K562 (cell line): Measurements from ENCODE around the gene HLA-DOA. TPM values are rescaled to one million over a fixed set of nuclear protein-coding genes. Genes with fewer than 3 reads are reported as not detected.

Experiments
- CREM ChIP-seq: IDR thresholded peaks from 2 replicates; pipeline ENCODE4 v1.6.1; 2014; ENCODE audit warnings: antibody characterized with exemption, low read depth
- EP300 ChIP-seq: IDR thresholded peaks from 2 replicates; pipeline ENCODE4 v1.6.1; 2012; ENCODE audit warnings: low read length, improper control_type of control experiment
- ESRRA ChIP-seq: fragments of 450-650 bp; IDR thresholded peaks from 2 replicates; pipeline ENCODE4 v1.6.1; 2014; ENCODE audit warnings: low read depth, mild to moderate bottlenecking, moderate library complexity, borderline replicate concordance
- ETS2 ChIP-seq: IDR thresholded peaks from 2 replicates; pipeline ENCODE4 v1.6.1; 2016; ENCODE audit warnings: borderline replicate concordance, missing genetic modification characterization, mild to moderate bottlenecking, moderate library complexity, missing compliant biosample characterization; ENCODE audit not compliant: poor library complexity, severe bottlenecking
- FOXJ2 ChIP-seq: fragments of 200-800 bp; sonication (Bioruptor generic); IDR thresholded peaks from 2 replicates; pipeline ENCODE4 v1.6.1; 2016; ENCODE audit warnings: missing genetic modification characterization, missing compliant biosample characterization
- HDAC8 ChIP-seq: fragments of 450-650 bp; IDR thresholded peaks from 2 replicates; pipeline ENCODE4 v1.6.1; 2016; ENCODE audit warnings: mild to moderate bottlenecking, missing genetic modification characterization, moderate library complexity, missing compliant biosample characterization
- JUN ChIP-seq, 2 experiments: sonication (generic) in 1 of 2; formaldehyde crosslinking in 1 of 2; IDR thresholded peaks; 2 replicates each; pipeline versions ENCODE4 v1.6.1 to v1.8.0; 2012 to 2022; ENCODE audit warnings: borderline replicate concordance in 2 of 2, mild to moderate bottlenecking in 2 of 2, improper control_type of control experiment in 1 of 2, low read depth in 1 of 2, low read length in 1 of 2, missing genetic modification reagents in 1 of 2
- ZNF717 ChIP-seq: fragments of 250-450 bp; sonication (Bioruptor Pico); IDR thresholded peaks from 2 replicates; pipeline ENCODE4 v1.5.0; 2021
- polyA plus RNA-seq, 8 experiments: library from polyadenylated mRNA; depleted of rRNA in 4 of 8; stranded (reverse) in 5 of 8; unstranded in 3 of 8; fragments of >200 nt; fragmentation: Nextera tagmentation in 2 of 8; fragmentation: Illumina TruSeq in 1 of 8; extraction: Ambion mirVana in 2 of 8; extraction: Trizol in 1 of 8; gene quantifications; 2 replicates each; pipeline versions ENCODE4 v1.2.1 to v1.2.3, GENCODE V29; 2011 to 2014; ENCODE audit warnings: inconsistent platforms in 1 of 8, missing spikeins in 1 of 8
- total RNA-seq, 7 experiments: library from RNA; depleted of rRNA in 6 of 7; stranded (reverse); fragments of >200 nt in 6 of 7; fragmentation: Illumina TruSeq in 2 of 7; extraction: Trizol in 2 of 7; gene quantifications; 2 replicates each; pipeline versions ENCODE4 v1.2.1 to v1.2.3, GENCODE V29; 2011 to 2021; ENCODE audit warnings: low replicate concordance in 1 of 7
- TF ChIP-seq, protein P1 (sequence below), 2 experiments: fragments of 450-650 bp; IDR thresholded peaks; 2 replicates each; pipeline ENCODE4 v1.6.1; 2018; ENCODE audit warnings: mild to moderate bottlenecking in 2 of 2, low read depth in 1 of 2; ENCODE audit not compliant: partially characterized antibody in 2 of 2
- TF ChIP-seq, protein P2 (sequence below): sonication (generic); formaldehyde crosslinking; IDR thresholded peaks from 2 replicates; pipeline ENCODE4 v1.8.1; 2023; ENCODE audit warnings: mild to moderate bottlenecking, missing genetic modification reagents, moderate library complexity
- TF ChIP-seq, protein P3 (sequence below), 2 experiments: fragments of 450-650 bp in 1 of 2; sonication (generic) in 1 of 2; formaldehyde crosslinking in 1 of 2; IDR thresholded peaks; 2 replicates each; pipeline versions ENCODE4 v1.7.1 to v1.9.0; 2016 to 2022; ENCODE audit warnings: inconsistent platforms in 1 of 2, mild to moderate bottlenecking in 1 of 2, missing genetic modification reagents in 1 of 2

HLA-DOA gene
- total and polyA plus RNA-seq, 9 of the 15 experiments (the other 6 are each of a cell fraction or from before 2014, with no cell fraction given): 0.07 TPM; not detected in 8

DNA sequence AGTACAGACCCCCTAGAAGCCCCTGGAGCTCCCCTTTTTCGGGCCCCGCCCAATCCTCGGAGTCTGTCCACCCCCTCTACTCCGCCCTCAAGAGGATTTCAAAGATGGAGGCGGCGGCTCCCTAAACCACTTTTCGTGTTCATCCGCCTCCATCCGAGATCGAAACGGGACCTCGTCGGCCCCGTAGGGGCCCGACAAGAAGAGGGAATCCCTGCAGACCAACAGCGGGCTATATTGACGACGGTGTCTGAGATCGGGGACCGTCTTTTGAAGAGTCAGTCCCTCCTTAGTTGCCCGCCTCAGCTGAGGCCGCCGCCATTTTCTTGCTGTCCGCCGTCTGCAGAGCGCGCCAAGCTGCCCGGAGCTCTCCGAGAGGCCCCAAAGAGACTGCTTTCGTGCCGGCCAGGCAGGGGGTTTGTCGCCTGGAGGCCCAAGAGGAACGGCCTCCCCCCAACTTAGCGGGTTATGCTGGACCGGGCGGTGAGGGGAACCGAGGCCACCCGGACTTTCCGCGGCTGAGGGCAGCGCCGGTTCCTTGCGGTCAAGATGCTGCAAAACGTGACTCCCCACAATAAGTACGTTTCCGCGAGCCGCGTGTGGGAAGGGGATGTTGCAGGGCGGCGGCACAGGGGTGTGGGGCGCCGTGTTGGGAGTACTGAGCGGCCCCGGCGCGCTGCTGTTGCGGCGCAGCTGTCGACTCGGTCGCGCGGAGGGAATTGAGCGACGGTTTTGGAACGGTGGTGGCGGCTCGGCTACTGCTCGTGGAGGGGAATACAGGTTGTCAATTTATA is 36.8 kb downstream of the HLA-DOA start (continued):
- TF ChIP-seq, protein P1, sequence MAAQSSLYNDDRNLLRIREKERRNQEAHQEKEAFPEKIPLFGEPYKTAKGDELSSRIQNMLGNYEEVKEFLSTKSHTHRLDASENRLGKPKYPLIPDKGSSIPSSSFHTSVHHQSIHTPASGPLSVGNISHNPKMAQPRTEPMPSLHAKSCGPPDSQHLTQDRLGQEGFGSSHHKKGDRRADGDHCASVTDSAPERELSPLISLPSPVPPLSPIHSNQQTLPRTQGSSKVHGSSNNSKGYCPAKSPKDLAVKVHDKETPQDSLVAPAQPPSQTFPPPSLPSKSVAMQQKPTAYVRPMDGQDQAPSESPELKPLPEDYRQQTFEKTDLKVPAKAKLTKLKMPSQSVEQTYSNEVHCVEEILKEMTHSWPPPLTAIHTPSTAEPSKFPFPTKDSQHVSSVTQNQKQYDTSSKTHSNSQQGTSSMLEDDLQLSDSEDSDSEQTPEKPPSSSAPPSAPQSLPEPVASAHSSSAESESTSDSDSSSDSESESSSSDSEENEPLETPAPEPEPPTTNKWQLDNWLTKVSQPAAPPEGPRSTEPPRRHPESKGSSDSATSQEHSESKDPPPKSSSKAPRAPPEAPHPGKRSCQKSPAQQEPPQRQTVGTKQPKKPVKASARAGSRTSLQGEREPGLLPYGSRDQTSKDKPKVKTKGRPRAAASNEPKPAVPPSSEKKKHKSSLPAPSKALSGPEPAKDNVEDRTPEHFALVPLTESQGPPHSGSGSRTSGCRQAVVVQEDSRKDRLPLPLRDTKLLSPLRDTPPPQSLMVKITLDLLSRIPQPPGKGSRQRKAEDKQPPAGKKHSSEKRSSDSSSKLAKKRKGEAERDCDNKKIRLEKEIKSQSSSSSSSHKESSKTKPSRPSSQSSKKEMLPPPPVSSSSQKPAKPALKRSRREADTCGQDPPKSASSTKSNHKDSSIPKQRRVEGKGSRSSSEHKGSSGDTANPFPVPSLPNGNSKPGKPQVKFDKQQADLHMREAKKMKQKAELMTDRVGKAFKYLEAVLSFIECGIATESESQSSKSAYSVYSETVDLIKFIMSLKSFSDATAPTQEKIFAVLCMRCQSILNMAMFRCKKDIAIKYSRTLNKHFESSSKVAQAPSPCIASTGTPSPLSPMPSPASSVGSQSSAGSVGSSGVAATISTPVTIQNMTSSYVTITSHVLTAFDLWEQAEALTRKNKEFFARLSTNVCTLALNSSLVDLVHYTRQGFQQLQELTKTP (IDR thresholded peaks at IDR 0.05; ENCODE audit: low read depth in 1 of 2, partially characterized antibody in 2 of 2): peak in 1 of 2 experiments; percentile 68
- TF ChIP-seq CREM (peak; percentile 44; the same call in 1 of the 2 replicates), ESRRA (no peak; the same call in 1 of the 2 replicates), EP300 (no peak), ETS2 (tag) (no peak), ZNF717 (CRISPR knock-in tag) (no peak), FOXJ2 (no peak), JUN (IDR thresholded peaks at IDR 0.05; ENCODE audit: borderline replicate concordance, low read depth, low read length) (no peak), JUN (CRISPR knock-in tag; IDR thresholded peaks at IDR 0.05; ENCODE audit: borderline replicate concordance) (peak; percentile 23; the same call in 1 of the 2 replicates), HDAC8 (tag) (no peak)
- TF ChIP-seq, protein P2, sequence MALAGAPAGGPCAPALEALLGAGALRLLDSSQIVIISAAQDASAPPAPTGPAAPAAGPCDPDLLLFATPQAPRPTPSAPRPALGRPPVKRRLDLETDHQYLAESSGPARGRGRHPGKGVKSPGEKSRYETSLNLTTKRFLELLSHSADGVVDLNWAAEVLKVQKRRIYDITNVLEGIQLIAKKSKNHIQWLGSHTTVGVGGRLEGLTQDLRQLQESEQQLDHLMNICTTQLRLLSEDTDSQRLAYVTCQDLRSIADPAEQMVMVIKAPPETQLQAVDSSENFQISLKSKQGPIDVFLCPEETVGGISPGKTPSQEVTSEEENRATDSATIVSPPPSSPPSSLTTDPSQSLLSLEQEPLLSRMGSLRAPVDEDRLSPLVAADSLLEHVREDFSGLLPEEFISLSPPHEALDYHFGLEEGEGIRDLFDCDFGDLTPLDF (CRISPR knock-in tag): peak; percentile 23
- TF ChIP-seq, protein P3, sequence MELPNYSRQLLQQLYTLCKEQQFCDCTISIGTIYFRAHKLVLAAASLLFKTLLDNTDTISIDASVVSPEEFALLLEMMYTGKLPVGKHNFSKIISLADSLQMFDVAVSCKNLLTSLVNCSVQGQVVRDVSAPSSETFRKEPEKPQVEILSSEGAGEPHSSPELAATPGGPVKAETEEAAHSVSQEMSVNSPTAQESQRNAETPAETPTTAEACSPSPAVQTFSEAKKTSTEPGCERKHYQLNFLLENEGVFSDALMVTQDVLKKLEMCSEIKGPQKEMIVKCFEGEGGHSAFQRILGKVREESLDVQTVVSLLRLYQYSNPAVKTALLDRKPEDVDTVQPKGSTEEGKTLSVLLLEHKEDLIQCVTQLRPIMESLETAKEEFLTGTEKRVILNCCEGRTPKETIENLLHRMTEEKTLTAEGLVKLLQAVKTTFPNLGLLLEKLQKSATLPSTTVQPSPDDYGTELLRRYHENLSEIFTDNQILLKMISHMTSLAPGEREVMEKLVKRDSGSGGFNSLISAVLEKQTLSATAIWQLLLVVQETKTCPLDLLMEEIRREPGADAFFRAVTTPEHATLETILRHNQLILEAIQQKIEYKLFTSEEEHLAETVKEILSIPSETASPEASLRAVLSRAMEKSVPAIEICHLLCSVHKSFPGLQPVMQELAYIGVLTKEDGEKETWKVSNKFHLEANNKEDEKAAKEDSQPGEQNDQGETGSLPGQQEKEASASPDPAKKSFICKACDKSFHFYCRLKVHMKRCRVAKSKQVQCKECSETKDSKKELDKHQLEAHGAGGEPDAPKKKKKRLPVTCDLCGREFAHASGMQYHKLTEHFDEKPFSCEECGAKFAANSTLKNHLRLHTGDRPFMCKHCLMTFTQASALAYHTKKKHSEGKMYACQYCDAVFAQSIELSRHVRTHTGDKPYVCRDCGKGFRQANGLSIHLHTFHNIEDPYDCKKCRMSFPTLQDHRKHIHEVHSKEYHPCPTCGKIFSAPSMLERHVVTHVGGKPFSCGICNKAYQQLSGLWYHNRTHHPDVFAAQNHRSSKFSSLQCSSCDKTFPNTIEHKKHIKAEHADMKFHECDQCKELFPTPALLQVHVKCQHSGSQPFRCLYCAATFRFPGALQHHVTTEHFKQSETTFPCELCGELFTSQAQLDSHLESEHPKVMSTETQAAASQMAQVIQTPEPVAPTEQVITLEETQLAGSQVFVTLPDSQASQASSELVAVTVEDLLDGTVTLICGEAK (IDR thresholded peaks at IDR 0.05): no peak
- TF ChIP-seq, protein P3 (CRISPR knock-in tag; IDR thresholded peaks at IDR 0.05): no peak
